ENCODE results near the gene HAX1.

GRCh38 chr1:154288661-154289060 lies 16.2 kb downstream of the HAX1 start:
- TF ChIP-seq CTCF (conservative IDR thresholded peaks at IDR 0.05 in 1 of 2, IDR thresholded peaks at IDR 0.05 in 1 of 2; ENCODE audit: low read depth in 1 of 2, low read length in 2 of 2) (no peak), EZH2 (IDR thresholded peaks at IDR 0.05; ENCODE audit: low read length, missing control alignments) (no peak)
